Stimulated activated CD4-positive, alpha-beta T cell treated with anti-CD3 and anti-CD28 coated beads, Interleukin-12 subunit alpha, Interleukin-12 subunit beta, amount 100 ng/mL, for 48 hours (primary cell): Measurements from ENCODE around the gene ACOX3.

Experiments used
- DNase-seq, 3 donors: peaks; one replicate each; pipeline ENCODE4 v3.0.0-alpha.2; 2020; ENCODE audit warnings: low read depth in 2 of 3, low spot score in 1 of 3

ACOX3 gene

DNA sequence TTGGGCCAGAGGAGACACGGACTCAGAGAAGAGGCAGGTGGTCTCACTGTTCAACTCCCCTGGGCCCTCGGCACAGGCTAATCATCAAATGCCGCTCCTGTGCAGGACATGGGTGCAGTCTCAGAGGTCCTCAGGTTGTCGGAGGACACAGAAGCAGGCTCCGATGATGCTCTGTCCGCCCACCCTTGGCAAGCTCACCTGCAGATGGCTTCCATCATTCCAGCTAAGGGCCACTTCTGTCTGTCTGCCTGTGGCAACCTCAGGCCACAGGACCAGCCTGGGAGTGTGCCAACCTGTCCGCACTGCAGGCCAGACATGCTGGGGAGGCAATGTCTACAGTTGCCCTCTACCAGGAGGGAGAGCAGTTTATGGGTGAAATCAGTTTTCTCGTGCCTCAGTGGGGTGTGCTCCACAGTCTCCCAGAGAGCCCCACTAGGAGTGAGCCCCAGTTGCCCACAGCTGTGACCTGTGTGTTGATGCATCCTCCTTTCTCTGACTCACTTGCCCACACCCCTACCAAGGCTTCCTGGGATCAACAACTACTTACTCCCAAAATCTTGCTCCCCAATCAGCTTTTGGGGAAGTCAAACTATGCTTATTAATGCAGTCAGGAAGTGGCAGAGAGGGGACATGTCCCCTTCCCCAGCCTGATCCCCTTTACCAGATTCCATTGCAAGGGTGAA, 115.1 kb downstream of the ACOX3 start:
- DNase-seq: no peak

DNA sequence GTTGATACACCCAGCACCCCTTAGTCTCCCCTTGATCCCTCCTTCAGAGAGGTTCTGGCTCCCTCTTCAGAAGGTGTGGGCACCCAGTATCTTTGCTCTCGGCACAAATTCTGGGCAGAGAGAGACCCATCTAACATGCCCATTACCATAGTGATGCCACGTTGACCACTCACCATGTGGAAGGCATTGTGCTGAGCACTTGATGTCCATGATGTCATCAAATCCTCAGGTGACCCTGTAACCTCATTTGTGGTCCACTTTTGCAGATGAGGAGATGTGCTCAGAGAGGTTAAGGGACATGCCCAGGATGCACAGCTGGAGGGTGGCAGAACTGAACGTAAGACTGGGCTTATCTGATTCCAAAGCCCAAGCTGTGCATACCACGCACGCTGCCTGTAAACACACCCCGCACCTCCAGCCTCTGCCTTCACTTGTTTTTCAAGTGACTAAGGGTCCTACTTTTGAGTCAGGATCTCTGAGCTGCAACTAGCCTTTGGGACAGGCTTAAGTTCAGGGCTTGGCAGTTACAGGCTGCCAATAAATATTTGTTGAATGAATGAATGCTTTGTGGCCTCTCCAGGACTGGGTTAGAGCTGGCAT, 115.8 kb downstream of the ACOX3 start:
- no peak for DNase-seq

DNA sequence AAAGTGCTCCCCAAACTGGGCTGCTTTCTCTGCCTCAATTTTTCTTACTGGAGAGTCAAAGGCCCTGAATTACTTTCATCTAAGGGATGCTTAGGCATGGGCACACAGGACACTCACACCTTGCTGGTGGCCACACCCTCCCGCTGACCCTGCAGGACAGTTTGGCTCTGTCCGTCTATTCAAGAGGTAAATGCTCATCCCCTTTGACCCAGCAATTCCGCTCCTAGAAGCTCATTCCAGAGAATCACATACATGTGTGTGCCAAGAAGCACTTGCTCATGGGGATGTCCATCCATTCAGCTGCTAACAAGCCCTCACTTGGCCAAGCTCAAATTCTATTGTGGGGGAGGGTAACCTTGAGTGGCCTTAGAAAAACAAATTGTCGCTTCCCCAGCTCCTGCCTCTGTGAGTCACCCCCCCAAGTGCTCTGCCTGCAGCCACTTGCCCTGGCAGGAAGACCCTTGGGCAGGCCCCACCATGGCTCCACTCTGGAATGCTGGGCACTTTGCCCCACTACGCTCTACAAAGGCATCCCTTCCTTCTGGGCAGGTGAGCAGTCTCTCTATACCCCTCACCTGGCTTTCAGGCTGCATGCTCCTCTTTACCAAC, 116.5 kb downstream of the ACOX3 start:
- DNase-seq: no peak

DNA sequence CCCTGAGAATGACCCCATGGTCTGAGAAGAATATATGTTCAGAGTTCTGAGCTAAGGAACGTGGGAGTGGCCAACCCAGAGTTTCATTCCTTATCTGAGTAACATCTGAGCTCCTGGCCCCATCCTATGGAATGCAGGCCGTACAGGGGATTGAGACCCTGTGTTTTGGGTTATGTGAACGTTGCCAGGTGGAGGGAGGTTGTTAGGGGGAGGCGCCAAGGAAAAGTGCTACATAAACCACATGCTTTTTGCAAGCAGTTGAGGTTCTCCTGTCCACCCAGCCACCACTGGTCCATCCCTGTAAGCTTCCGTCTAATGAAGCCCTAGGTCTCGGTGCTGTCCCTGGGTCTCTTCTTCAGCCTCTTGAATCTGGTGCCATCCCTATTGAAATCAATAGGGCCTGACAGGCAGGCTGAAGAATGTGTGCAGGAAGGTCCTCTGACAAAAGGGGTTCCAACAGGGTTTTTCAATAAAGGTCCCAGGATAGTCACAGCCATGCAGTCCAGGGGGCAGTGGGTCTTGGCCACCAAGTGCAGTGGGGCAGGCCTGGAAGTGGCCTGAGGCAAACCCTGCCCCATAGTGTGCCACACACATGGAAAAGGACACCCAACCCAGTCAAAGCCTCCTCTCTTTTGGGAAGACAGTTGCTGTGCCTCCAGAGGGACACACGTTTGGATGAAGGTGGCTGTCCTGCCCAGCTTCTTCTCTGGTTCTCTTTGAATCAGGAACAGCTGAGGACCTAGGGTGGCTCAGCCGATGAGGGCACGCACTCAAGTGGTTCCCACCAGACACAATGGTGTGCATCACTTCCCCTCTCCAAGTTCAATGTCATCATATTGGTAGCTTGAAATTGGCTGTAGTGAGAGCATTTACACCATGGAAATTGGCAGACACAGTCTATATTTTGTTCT, 117.5 kb downstream of the ACOX3 start:
- DNase-seq: no peak

DNA sequence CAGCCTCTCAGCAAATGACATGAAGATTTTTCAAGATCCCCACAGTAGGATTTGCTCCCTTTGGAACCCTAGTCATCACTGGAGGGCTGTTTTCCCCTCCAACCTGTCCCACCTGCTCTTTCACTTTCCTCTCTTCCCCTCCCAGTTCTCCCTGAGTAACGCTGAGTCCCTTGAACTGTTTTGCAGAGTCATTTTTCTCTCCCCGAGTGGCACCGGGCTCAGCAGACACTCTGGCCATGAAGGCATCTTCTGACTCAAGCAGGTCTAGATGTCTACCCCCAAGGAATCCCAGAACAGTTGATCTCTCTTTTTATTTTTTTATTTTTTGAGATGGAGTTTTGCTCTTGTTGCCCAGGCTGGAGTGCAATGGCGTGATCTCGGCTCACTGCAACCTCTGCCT, 118.8 kb downstream of the ACOX3 start:
- no peak for DNase-seq

DNA sequence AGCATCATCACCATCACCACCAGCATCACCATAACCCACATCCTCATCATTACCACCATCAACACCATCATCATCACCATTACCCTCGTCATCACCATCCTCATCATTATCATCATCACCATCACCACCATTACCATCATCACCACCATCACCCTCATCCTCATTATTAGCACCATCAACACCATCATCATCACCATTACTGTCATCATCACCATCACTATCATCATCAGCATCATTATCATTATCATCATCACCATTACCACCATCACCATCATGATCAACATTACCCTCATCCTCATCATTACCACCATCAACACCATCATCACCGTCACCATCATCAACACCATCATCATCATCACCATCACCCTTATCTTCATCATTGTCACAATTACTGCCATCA, 119.3 kb downstream of the ACOX3 start:
- DNase-seq: no peak

DNA sequence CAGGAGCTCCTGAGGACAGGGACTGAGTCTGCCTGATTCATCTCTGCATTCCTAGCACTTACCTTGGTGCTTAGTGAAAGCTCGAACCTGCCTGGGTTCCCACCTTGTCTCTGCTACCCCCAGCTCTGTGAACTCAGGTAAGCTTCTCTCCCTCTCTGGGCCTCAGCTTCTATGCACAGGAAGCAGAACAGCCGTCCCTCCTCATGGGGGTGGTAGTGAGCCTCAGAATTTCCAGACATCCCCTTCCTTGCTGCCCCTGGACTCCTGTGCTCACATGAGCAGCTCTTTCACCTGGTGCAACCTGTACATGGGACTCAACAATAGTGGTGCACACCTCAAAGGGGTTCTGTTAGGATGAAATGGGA, 120.2 kb downstream of the ACOX3 start:
- no peak for DNase-seq

DNA sequence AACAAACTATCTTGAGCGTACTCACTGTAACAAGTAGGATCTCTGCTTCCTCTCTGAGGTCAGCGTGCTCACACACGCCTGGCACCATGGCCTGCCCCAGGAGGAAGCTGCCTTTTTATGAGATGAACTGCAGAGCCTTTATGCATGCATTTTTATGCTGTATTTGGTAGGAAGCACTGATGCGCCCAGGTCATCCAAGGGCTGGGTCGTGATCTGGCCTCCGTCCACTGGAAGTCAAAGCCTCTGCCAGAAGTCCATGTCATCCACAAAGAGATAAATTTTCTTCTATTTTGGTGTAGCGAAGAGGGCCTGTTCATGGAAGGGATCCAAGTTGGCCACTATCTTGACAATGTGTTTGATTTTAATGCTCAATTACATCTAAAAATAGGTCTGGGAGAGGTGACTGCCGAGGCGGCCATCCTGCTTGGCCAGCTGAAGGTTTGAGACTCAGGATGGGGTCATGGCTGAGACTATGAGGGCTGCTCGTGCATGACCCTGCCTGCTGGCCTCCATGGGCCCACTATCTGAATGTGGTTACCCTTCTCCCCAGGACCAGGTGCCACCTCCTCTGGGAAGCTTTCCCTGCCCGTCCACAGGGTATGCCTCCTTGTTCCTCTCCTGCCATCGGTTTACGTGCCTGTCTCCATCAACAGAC, 120.7 kb downstream of the ACOX3 start:
- DNase-seq: no peak

DNA sequence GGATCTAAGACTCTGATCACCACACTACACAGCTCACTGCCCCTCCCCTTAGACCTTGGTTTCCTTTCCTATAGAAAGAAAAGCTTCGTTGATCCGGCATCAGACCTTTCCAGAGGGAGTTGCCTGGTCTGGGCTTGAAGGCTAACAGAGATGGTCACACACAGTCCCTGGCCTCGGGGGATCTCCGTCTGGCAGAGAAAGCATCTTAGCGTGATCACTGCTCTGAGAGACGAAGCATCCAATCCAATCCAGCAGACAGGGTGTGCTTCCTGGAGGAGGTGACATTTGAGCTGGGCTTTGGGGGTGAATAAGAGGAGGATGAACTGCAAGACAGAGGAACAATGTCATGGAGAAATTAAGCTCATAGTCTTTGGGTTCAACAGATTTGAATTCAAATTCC, 121.5 kb downstream of the ACOX3 start:
- no peak for DNase-seq

DNA sequence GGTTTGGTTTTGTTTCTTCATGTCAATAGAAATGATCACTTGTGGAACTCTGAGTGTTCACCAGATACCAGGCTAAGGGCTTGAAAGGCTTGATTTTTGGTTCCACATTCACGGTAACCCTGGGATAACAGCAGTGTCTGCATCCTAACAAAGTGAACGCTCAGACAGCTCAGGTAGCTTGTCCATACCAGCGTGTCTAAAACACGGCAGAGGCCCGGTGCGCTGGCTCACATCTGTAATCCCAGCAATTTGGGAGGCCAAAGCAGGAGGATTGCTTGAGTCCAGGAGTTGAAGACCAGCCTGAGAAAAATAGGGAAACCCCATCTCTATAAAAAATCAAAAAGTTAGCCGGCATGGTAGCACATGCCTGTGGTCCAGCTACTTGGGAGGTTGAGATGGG, 122.0 kb downstream of the ACOX3 start:
- no peak for DNase-seq

DNA sequence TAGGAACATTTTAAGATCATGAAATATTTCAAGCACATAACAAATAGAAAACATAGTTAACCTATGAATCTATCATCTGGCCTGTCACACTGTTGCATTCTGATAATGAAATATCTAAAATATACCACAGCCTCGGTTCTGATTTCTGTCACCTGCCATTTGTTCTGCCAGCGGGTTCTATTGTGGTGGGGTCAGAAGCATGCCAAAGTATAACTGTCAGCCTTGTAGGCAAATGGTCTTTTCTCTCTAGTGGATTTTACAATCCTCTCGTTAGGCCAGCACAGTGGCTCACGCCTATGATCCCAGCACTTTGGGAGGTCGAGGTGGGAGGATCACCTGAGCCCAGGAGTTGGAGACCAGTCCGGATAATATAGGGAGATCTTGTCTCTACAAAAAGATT, 123.0 kb downstream of the ACOX3 start:
- DNase-seq: no peak

DNA sequence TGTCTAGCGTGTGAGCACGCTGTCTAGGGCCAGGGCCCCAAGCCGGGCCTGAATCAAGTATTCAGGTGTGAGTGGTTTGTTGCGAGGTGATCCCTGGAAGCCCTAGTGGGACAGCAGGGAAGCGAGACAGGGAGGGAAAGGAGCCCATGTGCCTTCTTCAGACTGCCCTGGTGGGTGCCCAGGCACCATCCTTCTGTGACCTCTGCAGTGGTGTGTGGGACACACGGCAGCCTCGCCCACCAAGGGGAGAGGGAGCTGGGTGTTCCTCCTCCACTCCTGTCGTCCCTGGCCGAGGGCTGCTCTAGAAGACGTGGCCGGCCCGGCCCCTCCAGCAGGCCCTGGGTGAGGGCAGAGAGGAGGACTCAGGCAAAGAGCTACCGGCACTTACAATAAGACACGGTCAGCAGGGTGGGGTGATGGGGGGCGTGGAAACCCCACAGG, 123.6 kb downstream of the ACOX3 start:
- no peak for DNase-seq
